ENCODE data around the gene PRSS27.

Gene PRSS27

GRCh38 chr16:2720064-2720457 lies at the start of gene PRSS27:
Gene PRSS27, minus strand, starts transcription at chr16:2720224. Its CDS starts 64 bp downstream, at chr16:2720160.
- no peak for DNase-seq

DNA sequence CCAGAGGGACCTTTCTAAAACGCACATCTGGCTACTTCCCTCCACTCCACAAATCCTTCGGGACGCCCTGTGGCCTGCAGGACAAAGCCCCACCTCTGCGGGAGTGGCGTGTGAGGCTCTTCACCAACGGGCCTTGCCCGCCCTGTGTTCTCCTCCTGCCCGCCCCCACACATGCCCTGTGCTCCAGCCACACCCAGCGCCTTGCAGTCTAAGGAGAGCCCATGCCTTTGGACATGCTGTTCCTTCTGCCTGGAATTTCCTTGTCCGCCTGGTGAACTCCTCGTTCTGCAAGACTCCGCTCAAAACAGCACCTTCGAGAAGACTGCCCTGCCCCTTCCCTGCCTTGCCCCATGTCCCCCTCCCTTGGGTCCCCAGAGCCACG lies 49.6 kb upstream of the PRSS27 start:
- DNase-seq = no peak

GRCh38 chr16:2769100-2769529 lies 49.1 kb upstream of the PRSS27 start:
- DNase-seq = no peak

DNA sequence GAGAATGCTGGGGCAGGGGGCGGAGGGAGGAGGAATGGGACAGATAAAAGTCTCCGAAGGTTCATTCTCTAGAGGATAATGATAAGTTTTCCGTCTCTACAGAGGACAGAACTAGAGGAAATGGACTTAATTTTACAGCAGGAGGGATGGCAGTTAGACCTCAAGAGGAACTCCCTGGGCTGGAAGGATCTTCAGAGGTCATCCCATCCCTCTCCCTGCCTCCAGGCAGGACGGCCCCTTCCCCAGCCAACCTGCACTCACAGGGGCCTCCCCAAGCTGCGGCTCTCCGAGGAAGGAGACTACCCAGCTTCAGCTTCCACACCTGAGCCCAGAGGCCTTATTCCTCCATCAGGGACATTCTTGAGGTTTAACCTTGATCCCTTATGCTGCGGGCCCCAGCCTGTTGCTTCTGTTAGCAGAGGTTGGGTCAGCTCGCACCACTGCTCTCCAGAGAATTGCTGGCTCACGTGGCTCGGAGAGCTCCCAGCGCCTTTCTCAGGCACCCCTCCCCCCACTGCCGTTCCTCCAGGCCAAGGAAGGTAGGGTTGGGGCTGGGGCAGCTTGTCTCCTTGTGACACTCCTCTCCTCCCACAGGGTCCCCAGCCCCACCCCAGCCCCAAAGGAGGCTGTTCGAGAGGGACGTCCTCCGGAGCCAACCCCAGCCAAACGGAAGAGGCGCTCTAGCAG lies 48.5 kb upstream of the PRSS27 start:
- DNase-seq = no peak

DNA sequence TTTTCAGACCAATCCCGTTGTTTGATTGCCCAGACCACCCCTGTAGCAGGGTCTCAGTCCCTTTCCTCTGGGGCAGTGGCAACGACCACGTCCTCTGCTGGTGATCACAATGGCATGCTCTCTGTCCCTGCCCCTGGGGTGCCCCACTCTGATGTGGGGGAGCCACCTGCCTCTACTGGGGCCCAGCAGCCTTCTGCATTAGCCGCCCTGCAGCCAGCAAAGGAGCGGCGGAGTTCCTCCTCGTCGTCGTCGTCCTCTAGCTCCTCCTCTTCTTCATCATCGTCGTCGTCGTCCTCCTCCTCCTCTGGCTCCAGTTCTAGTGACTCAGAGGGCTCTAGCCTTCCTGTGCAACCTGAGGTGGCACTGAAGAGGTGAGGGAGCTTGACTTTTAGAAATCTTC lies 47.9 kb upstream of the PRSS27 start:
- no peak for DNase-seq

DNA sequence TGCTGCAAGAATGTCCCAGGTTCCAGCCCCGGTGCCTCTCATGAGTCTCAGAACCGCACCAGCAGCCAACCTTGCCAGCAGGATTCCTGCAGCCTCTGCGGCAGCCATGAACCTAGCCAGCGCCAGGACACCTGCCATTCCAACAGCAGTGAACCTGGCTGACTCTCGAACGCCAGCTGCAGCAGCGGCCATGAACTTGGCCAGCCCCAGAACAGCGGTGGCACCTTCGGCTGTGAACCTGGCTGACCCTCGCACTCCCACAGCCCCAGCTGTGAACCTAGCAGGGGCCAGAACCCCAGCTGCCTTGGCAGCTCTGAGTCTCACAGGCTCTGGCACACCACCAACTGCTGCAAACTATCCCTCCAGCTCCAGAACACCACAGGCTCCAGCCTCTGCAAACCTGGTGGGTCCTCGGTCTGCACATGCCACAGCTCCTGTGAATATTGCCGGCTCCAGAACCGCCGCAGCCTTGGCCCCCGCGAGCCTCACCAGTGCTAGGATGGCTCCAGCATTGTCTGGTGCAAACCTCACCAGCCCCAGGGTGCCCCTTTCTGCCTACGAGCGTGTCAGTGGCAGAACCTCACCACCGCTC lies 47.2 kb upstream of the PRSS27 start:
- DNase-seq = no peak

DNA sequence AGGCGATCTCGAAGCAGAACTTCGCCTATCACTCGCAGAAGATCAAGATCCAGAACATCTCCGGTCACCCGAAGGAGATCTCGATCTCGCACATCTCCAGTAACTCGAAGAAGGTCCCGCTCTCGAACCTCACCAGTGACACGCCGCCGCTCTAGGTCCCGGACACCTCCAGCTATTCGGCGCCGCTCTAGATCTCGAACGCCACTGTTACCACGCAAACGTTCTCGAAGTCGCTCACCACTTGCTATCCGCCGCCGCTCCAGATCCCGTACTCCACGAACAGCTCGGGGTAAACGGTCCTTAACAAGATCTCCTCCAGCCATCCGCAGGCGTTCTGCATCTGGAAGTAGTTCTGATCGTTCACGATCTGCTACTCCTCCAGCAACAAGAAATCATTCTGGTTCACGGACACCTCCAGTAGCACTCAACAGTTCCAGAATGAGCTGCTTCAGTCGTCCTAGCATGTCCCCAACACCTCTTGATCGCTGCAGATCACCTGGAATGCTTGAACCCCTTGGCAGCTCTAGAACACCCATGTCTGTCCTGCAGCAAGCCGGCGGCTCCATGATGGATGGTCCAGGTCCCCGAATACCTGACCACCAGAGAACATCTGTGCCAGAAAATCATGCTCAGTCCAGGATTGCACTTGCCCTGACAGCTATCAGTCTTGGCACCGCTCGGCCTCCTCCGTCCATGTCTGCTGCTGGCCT lies 46.6 kb upstream of the PRSS27 start:
- DNase-seq = no peak

DNA sequence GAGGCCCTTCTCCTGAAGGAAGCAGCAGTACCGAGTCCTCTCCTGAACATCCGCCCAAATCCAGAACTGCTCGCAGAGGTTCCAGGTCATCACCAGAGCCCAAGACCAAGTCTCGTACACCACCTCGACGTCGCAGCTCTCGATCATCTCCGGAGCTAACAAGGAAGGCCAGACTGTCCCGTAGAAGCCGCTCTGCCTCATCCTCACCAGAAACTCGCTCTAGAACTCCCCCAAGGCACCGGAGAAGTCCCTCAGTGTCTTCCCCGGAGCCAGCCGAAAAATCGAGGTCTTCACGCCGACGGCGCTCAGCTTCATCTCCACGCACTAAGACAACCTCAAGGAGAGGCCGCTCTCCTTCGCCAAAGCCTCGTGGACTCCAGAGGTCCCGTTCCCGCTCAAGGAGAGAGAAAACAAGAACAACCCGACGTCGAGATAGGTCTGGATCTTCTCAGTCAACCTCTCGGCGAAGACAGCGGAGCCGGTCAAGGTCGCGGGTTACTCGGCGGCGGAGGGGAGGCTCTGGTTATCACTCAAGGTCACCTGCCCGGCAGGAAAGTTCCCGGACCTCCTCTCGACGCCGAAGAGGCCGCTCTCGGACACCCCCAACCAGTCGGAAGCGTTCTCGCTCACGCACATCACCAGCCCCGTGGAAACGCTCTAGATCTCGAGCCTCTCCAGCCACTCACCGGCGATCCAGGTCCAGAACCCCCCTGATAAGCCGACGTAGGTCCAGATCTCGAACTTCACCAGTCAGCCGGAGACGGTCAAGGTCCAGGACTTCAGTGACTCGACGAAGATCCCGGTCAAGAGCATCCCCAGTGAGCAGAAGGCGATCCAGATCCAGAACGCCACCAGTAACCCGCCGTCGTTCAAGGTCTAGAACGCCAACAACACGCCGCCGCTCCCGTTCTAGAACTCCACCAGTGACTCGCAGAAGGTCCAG lies 45.7 kb upstream of the PRSS27 start:
- no peak for DNase-seq

- DNase-seq = no peak
Measured at GRCh38 chr16:2764718-2765117, 44.7 kb upstream of the PRSS27 start.

DNA sequence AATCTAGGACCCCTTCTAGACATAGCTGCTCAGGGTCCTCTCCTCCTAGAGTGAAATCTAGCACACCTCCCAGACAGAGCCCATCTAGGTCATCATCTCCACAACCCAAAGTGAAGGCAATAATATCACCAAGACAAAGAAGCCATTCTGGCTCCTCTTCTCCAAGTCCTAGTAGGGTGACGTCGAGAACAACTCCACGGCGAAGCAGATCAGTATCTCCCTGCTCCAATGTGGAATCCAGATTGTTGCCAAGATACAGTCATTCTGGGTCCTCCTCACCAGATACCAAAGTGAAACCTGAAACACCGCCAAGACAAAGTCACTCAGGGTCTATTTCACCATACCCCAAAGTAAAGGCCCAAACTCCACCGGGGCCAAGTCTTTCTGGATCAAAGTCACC lies 43.1 kb upstream of the PRSS27 start:
- no peak for DNase-seq

DNA sequence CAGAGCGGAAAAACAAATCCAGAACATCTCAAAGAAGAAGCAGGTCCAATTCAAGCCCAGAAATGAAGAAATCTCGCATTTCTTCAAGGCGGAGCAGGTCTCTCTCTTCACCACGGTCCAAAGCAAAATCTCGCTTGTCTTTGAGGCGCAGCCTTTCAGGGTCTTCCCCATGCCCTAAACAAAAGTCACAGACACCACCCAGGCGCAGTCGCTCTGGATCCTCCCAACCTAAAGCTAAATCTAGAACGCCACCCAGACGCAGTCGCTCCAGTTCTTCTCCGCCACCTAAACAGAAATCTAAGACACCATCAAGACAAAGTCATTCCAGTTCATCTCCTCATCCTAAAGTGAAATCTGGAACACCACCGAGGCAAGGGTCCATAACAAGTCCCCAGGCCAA lies 42.7 kb upstream of the PRSS27 start:
- DNase-seq = no peak

GRCh38 chr16:2761886-2762583 lies 42.0 kb upstream of the PRSS27 start:
- peak in 1 of 6 experiments; percentile 27 for DNase-seq

DNA sequence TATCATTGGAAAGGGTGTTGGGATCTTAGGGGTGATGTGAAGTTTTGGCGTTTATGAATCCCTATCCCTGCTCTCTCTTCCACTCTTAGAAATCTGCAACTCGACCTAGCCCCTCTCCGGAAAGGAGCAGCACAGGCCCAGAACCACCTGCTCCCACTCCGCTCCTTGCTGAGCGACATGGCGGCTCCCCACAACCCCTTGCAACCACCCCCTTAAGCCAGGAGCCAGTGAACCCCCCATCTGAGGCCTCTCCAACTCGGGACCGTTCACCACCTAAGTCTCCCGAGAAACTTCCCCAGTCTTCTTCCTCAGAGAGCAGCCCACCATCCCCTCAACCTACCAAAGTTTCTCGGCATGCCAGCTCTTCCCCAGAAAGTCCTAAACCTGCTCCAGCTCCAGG lies 41.4 kb upstream of the PRSS27 start:
- no peak for DNase-seq

- no peak for DNase-seq
Measured at GRCh38 chr16:2757344-2757743, 37.3 kb upstream of the PRSS27 start.

DNA sequence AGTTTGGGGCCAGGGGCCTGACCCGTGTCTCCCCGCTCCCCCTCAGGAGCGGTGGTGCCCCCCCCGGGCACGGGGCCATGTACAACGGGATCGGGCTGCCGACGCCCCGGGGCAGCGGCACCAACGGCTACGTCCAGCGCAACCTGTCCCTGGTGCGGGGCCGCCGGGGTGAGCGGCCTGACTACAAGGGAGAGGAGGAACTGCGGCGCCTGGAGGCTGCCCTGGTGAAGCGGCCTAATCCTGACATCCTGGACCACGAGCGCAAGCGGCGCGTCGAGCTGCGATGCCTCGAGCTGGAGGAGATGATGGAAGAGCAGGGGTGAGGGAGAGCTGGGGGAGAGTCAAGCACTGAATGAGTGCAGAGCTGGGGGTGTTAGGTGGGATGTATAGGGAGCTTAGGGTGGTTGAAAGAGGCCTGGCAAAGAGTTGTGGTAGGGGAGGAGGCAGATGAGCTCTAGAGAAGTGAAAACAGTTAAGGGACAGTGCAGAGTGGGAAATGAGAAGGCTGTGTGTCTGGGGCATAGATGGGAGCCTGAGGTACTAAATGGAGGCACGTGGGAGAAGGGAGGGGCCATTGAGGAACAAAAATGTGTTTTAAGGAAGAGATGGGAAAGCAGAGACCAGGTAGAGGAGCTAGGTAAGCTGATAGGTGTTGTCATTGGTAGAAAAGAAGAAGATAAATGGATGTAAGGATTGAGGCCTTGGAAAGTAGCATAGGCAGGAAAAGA lies 36.4 kb upstream of the PRSS27 start:
- no peak for DNase-seq

DNA sequence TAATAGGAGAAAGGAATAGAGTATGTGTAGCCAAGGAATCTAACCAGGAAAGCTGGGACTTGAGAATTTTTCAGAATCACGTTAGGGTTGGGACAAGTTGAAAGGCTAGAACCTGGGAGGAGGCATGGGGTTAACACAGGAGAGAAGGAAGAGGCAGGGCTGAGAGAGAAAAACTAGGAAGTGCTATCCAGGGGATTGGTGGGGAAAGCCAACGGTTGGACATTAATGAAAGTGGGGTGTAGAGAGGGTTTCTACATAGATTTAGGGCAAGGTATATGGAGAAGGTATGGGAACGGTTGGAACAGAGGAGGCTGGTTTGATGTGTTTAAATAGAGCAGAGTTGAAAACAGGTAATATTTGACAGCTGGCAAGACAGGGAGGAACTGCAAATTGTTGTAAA lies 35.1 kb upstream of the PRSS27 start:
- DNase-seq = no peak

DNA sequence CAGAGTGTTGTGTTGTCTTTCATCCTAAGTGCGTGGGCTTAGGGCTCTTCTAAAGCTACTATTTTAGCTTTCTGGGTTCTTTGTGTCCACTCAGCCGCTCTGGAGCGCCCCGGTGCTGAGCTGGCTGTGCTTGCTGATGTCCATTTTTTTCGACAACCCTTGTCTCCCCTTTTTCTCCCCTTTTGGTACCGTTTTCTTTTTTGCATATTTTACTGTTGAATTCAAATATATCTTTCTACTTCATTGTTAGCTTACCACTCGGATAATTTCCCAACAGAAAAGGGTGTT lies 33.7 kb upstream of the PRSS27 start:
- DNase-seq = no peak

GRCh38 chr16:2752850-2753732 lies 33.1 kb upstream of the PRSS27 start:
- peak in 4 of 6 experiments; percentile 39 to 69 (median 56) for DNase-seq

GRCh38 chr16:2752035-2752849 lies 32.2 kb upstream of the PRSS27 start, which contains the start of gene SRRM2:
Gene SRRM2, plus strand, starts transcription at chr16:2752638. Its CDS starts 3,727 bp downstream, at chr16:2756365.
- peak; percentile 92 to 100 (median 96) for DNase-seq

- DNase-seq = no peak
Measured at GRCh38 chr16:2751577-2752034, 31.6 kb upstream of the PRSS27 start.
